HL-60 (cell line): ENCODE measurements around the gene RGP1.

Experiments used
- DNase-seq, 2 experiments: peaks; one replicate each; pipeline ENCODE4 v3.0.0-alpha.2; 2010 to 2020; ENCODE audit warnings: low read depth in 1 of 2, low spot score in 1 of 2
- H3K27ac ChIP-seq: fragments of 250-450 bp; sonication (Bioruptor Pico); replicated peaks from 2 replicates; pipeline ENCODE4 v1.5.1; 2020; ENCODE audit warnings: mild to moderate bottlenecking, moderate library complexity
- H3K27me3 ChIP-seq: fragments of 250-450 bp; sonication (Bioruptor Pico); 2 replicates; pipeline ENCODE4 v1.5.1; 2021; ENCODE audit warnings: mild to moderate bottlenecking, moderate library complexity; ENCODE audit not compliant: insufficient read depth, poor library complexity, severe bottlenecking
- H3K4me3 ChIP-seq: replicated peaks from 2 replicates; pipeline ENCODE4 v1.5.1; 2011; ENCODE audit warnings: mild to moderate bottlenecking, control low read depth, low read length; ENCODE audit not compliant: insufficient read depth
- GABPA ChIP-seq: IDR thresholded peaks from 2 replicates; pipeline ENCODE4 v1.6.1; 2012; ENCODE audit warnings: low read depth
- POLR2AphosphoS5 ChIP-seq: IDR thresholded peaks from 2 replicates; pipeline ENCODE4 v1.6.1; 2012; ENCODE audit warnings: low read depth
- SPI1 ChIP-seq: IDR thresholded peaks from 2 replicates; pipeline ENCODE4 v1.6.1; 2012; ENCODE audit warnings: low read depth, mild to moderate bottlenecking, borderline replicate concordance
- TF ChIP-seq, protein P1 (sequence below): IDR thresholded peaks from 2 replicates; pipeline ENCODE4 v1.6.1; 2012; ENCODE audit warnings: low read depth; ENCODE audit not compliant: insufficient replicate concordance
- TF ChIP-seq, protein P2 (sequence below): IDR thresholded peaks from one replicate; pipeline ENCODE4 v1.5.1; 2011; ENCODE audit warnings: low read length, control low read depth, inconsistent platforms; ENCODE audit not compliant: insufficient read depth

RGP1 gene

DNA sequence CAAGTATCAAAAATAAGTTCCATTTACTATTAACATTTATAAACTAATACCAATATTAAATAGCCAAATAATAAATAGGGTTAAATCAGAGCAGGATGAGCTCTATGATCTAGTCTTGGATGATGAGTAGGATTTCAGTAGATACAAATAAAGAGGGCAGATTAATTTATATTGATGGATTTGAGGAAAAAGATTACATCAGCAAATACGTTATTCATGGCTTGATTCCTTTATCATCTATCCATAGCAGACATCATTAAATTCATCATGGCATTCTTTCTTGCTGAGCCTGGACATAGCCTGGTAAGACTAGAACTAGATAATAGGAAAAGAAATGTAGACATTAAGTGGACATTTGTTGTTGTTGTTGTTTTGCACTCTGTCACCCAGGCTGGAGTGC, 18.4 kb downstream of the RGP1 start:
- no peak for DNase-seq
- Histone ChIP-seq H3K27me3 (no peaks in the 10 kb centered on the region), H3K4me3 (no peak overlapping the region), H3K27ac (no peak overlapping the region)
- TF ChIP-seq, protein P1, sequence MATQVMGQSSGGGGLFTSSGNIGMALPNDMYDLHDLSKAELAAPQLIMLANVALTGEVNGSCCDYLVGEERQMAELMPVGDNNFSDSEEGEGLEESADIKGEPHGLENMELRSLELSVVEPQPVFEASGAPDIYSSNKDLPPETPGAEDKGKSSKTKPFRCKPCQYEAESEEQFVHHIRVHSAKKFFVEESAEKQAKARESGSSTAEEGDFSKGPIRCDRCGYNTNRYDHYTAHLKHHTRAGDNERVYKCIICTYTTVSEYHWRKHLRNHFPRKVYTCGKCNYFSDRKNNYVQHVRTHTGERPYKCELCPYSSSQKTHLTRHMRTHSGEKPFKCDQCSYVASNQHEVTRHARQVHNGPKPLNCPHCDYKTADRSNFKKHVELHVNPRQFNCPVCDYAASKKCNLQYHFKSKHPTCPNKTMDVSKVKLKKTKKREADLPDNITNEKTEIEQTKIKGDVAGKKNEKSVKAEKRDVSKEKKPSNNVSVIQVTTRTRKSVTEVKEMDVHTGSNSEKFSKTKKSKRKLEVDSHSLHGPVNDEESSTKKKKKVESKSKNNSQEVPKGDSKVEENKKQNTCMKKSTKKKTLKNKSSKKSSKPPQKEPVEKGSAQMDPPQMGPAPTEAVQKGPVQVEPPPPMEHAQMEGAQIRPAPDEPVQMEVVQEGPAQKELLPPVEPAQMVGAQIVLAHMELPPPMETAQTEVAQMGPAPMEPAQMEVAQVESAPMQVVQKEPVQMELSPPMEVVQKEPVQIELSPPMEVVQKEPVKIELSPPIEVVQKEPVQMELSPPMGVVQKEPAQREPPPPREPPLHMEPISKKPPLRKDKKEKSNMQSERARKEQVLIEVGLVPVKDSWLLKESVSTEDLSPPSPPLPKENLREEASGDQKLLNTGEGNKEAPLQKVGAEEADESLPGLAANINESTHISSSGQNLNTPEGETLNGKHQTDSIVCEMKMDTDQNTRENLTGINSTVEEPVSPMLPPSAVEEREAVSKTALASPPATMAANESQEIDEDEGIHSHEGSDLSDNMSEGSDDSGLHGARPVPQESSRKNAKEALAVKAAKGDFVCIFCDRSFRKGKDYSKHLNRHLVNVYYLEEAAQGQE = no peak
- TF ChIP-seq SPI1 = no peak
- no peak for TF ChIP-seq GABPA
- TF ChIP-seq, protein P2, sequence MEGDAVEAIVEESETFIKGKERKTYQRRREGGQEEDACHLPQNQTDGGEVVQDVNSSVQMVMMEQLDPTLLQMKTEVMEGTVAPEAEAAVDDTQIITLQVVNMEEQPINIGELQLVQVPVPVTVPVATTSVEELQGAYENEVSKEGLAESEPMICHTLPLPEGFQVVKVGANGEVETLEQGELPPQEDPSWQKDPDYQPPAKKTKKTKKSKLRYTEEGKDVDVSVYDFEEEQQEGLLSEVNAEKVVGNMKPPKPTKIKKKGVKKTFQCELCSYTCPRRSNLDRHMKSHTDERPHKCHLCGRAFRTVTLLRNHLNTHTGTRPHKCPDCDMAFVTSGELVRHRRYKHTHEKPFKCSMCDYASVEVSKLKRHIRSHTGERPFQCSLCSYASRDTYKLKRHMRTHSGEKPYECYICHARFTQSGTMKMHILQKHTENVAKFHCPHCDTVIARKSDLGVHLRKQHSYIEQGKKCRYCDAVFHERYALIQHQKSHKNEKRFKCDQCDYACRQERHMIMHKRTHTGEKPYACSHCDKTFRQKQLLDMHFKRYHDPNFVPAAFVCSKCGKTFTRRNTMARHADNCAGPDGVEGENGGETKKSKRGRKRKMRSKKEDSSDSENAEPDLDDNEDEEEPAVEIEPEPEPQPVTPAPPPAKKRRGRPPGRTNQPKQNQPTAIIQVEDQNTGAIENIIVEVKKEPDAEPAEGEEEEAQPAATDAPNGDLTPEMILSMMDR = no peak
- no peak for TF ChIP-seq POLR2AphosphoS5

DNA sequence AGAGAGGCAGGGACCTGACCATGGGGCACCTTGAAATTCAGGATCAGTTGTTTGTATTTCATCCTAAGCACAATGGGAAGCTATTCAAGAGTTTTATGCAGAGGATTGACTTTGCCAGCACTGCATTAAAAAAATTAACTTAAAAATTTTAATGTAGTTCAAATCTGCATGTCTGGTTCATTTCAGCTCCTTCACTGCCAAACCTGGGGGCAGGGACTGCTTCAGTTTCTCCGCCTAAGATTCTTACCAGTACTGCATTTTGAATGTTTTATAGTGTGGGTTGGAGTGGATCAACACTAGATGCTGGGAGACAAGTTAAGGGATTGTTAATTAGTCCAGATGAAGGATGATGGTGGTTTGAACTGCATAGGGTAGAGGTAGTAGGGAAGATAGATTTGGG, 20.7 kb downstream of the RGP1 start:
- no peak for DNase-seq
- Histone ChIP-seq H3K27ac (no peak overlapping the region), H3K4me3 (no peak overlapping the region), H3K27me3 (no peaks in the 10 kb centered on the region)
- TF ChIP-seq, protein P1 = no peak
- TF ChIP-seq, protein P2 = no peak
- no peak for TF ChIP-seq SPI1
- no peak for TF ChIP-seq GABPA
- TF ChIP-seq POLR2AphosphoS5 = no peak

DNA sequence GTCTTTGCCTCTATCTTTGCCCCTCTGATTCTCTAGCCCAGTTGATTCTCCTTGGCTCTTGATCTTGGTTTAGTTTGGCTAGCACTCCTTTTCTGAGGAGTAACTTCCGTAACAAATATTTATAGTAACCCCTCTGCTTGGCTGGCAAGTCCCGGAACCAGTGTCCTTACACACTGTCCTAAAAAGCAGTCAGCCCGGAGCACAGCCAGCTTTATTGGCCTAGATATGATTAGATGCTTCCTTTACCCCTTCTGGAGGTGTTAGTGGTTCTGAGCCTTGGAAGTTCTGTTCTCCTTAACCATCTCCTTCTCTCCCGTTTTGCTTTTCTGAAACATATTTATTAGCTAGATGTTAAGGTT, 22.0 kb downstream of the RGP1 start:
- no peaks in the 10 kb centered on the region for H3K27me3 ChIP-seq
- no peak for TF ChIP-seq SPI1
- no peak for TF ChIP-seq GABPA
- TF ChIP-seq, protein P2 = no peak
- no peak for TF ChIP-seq POLR2AphosphoS5
- TF ChIP-seq, protein P1 = no peak
- H3K4me3 ChIP-seq = no peak overlapping the region
- DNase-seq = no peak
- H3K27ac ChIP-seq = no peak overlapping the region
